PC-9 (cell line): ENCODE data around the gene GBX1. TPM values are rescaled to one million over a fixed set of nuclear protein-coding genes. Genes with fewer than 3 reads are reported as not detected.

Experiments
- BruUV-seq: library from RNA; stranded (reverse); fragments of 400-500 nt; replicated peaks from 2 replicates; lab custom pipeline; 2021; lab: Mats Ljungman, UMichigan
- CTCF ChIA-PET: fragments of 300-600 bp; sonication (Branson Sonifier 250); formaldehyde crosslinking; loops from one replicate; lab custom pipeline; 2022; ENCODE audit warnings: antibody characterized with exemption; lab: Charles Lee
- POLR2A ChIA-PET: fragments of 300-600 bp; sonication (Branson Sonifier 250); formaldehyde crosslinking; loops from one replicate; lab custom pipeline; 2022; ENCODE audit warnings: antibody characterized with exemption; ENCODE audit not compliant: unreplicated experiment; lab: Charles Lee
- DNase-seq, 2 experiments: peaks; one replicate each; pipeline versions ENCODE4 v3.0.0 to v3.0.0-alpha.2; 2015 to 2022; ENCODE audit warnings: mixed read lengths in 1 of 2
- H2AFZ ChIP-seq: fragments of 200-600 bp; sonication (generic); 2 replicates; pipeline ENCODE4 v1.8.1; 2017; ENCODE audit warnings: antibody characterized with exemption
- H3F3A ChIP-seq: fragments of 200-600 bp; sonication (generic); 2 replicates; pipeline ENCODE4 v1.8.1; 2017; ENCODE audit warnings: antibody characterized with exemption, mild to moderate bottlenecking, low read depth; ENCODE audit not compliant: insufficient read depth
- H3K27ac ChIP-seq: fragments of 200-600 bp; sonication (generic); 2 replicates; pipeline ENCODE4 v1.6.1; 2016; ENCODE audit warnings: mixed run types
- H3K27me3 ChIP-seq: fragments of 200-600 bp; sonication (generic); 2 replicates; pipeline ENCODE4 v1.6.1; 2016; ENCODE audit warnings: low read depth, mixed run types; ENCODE audit not compliant: insufficient read depth
- H3K36me3 ChIP-seq: fragments of 200-600 bp; sonication (generic); 2 replicates; pipeline ENCODE4 v1.6.1; 2016; ENCODE audit warnings: low read depth, mixed run types
- H3K4me1 ChIP-seq: fragments of 200-600 bp; sonication (generic); replicated peaks from 2 replicates; pipeline ENCODE4 v1.6.1; 2016; ENCODE audit warnings: mixed run types; ENCODE audit not compliant: insufficient read depth
- H3K4me2 ChIP-seq: fragments of 200-600 bp; sonication (generic); 2 replicates; pipeline ENCODE4 v1.6.1; 2017; ENCODE audit warnings: mixed run types
- H3K4me3 ChIP-seq: fragments of 200-600 bp; sonication (generic); 2 replicates; pipeline ENCODE4 v1.6.1; 2016; ENCODE audit warnings: mixed run types
- H3K79me2 ChIP-seq: fragments of 200-600 bp; sonication (generic); 2 replicates; pipeline ENCODE4 v1.6.1; 2017; ENCODE audit warnings: low read depth, mixed run types
- H3K9me2 ChIP-seq: fragments of 200-600 bp; sonication (generic); 2 replicates; pipeline ENCODE4 v1.8.1; 2017; ENCODE audit warnings: mild to moderate bottlenecking; ENCODE audit not compliant: insufficient read depth
- H3K9me3 ChIP-seq: fragments of 200-600 bp; sonication (generic); 2 replicates; pipeline ENCODE4 v1.8.1; 2016; ENCODE audit warnings: low read depth; ENCODE audit not compliant: insufficient read depth
- H4K20me1 ChIP-seq: fragments of 200-600 bp; sonication (generic); 2 replicates; pipeline ENCODE4 v1.8.1; 2017; ENCODE audit not compliant: insufficient read depth
- EZH2 ChIP-seq: fragments of 200-600 bp; sonication (generic); IDR thresholded peaks from 2 replicates; pipeline ENCODE4 v1.8.0; 2017; ENCODE audit warnings: antibody characterized with exemption, low read depth
- intact Hi-C: fragments of 100-400 bp; cut with micrococcal nuclease; formaldehyde crosslinking; loops from one replicate; pipeline ENCODE4 v1.10.0; 2022; ENCODE audit not compliant: unreplicated experiment
- total RNA-seq: library from RNA; stranded (reverse); gene quantifications from 2 replicates; pipeline ENCODE4 v1.2.3, GENCODE V29; 2021
- TF ChIP-seq, protein P1 (sequence below): fragments of 200-600 bp; sonication (generic); conservative IDR thresholded peaks from 2 replicates; pipeline ENCODE4 v1.6.1; 2017; ENCODE audit warnings: mixed run types, antibody characterized with exemption, mild to moderate bottlenecking, moderate library complexity

The GBX1 gene
- total RNA-seq, 1 experiment from 2014 or later, result not detected

DNA sequence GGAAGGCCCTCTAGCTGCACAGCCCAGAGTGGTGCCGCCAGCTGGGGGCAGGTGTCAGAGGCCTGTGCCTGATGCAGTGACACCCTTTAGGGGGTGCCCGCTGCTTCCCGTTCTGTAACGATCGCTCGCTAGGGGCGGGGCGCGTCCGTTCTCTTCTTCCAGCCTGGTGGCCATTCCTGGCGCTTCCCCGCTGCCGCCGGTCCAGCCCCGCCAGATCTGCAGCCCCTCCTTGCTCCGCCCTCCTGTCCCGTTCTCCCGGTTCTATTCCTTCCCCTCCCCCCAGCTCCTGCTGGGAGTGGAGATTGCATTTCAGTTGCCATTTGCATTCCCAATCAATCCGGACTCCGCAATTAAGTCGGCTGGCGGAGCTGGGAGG is 42.0 kb downstream of the GBX1 start:
- no peak for DNase-seq
- Histone ChIP-seq H2AFZ (no peak overlapping the region), H3K27ac (no peak overlapping the region), H3K9me2 (no peaks in the 10 kb centered on the region), H3K4me2 (no peak overlapping the region), H3K4me3 (no peak overlapping the region), H3K79me2 (no peaks in the 10 kb centered on the region), H4K20me1 (peaks cover 11% of the 10 kb centered on the region), H3K36me3 (no peaks in the 10 kb centered on the region), H3K9me3 (no peaks in the 10 kb centered on the region), H3K4me1 (no peaks in the 10 kb centered on the region), H3F3A (no peaks in the 10 kb centered on the region; the same call in 1 of the 2 replicates), H3K27me3 (no peaks in the 10 kb centered on the region)
- ChIA-PET CTCF (interaction anchor here (0.7 kb wide), 1 partner anchor 13 kb away, joined by 8 read pairs; no protein-coding TSS in a partner anchor), POLR2A (no interaction called here)
- TF ChIP-seq, protein P1, sequence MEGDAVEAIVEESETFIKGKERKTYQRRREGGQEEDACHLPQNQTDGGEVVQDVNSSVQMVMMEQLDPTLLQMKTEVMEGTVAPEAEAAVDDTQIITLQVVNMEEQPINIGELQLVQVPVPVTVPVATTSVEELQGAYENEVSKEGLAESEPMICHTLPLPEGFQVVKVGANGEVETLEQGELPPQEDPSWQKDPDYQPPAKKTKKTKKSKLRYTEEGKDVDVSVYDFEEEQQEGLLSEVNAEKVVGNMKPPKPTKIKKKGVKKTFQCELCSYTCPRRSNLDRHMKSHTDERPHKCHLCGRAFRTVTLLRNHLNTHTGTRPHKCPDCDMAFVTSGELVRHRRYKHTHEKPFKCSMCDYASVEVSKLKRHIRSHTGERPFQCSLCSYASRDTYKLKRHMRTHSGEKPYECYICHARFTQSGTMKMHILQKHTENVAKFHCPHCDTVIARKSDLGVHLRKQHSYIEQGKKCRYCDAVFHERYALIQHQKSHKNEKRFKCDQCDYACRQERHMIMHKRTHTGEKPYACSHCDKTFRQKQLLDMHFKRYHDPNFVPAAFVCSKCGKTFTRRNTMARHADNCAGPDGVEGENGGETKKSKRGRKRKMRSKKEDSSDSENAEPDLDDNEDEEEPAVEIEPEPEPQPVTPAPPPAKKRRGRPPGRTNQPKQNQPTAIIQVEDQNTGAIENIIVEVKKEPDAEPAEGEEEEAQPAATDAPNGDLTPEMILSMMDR, result no peak
- TF ChIP-seq EZH2, result no peak
- no TSS peak for BruUV-seq
- intact Hi-C loops, result no loop called here

DNA sequence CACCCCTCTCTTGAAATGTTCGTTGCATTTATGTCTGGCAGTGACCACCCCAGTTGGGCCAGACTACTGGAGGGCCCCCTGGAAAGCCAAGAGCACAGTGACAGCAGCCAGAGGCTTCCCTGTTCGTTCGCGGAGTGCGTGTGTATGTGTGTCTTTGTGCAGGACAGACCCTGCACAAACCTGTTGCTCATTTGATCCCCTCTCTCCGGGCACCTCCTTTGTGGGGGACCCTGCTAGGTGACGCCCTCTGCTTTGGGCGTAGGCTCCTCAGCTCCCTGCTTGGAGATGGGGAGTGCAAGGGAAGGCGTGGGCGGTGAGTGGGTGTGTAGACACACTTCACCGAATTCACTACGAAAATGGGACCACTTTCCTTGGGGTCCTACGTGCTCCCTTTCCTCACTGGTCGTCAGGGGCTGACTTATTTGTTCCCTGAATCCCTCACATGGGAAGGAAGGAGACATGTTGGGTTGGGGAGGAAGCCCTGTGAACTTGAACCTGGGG is 42.5 kb downstream of the GBX1 start:
- no peaks in the 10 kb centered on the region for H3K36me3 ChIP-seq
- H3K4me3 ChIP-seq, result no peak overlapping the region
- POLR2A ChIA-PET, result no interaction called here
- H3K4me2 ChIP-seq, result no peak overlapping the region
- DNase-seq, result no peak
- intact Hi-C loops, result loop anchor here (1.0 kb wide), 2 partner anchors 47 to 178 kb away; no protein-coding TSS in a partner anchor
- H3K4me1 ChIP-seq, result no peaks in the 10 kb centered on the region
- no peaks in the 10 kb centered on the region for H3K79me2 ChIP-seq
- H3K27me3 ChIP-seq, result no peaks in the 10 kb centered on the region
- H3K9me3 ChIP-seq, result no peaks in the 10 kb centered on the region
- TF ChIP-seq EZH2, result no peak
- TF ChIP-seq, protein P1, result no peak
- CTCF ChIA-PET, result no interaction called here
- no TSS peak for BruUV-seq
- H4K20me1 ChIP-seq, result peaks cover 11% of the 10 kb centered on the region
- no peaks in the 10 kb centered on the region; the same call in 1 of the 2 replicates for H3F3A ChIP-seq
- H2AFZ ChIP-seq, result no peak overlapping the region
- no peaks in the 10 kb centered on the region for H3K9me2 ChIP-seq
- no peak overlapping the region for H3K27ac ChIP-seq

DNA sequence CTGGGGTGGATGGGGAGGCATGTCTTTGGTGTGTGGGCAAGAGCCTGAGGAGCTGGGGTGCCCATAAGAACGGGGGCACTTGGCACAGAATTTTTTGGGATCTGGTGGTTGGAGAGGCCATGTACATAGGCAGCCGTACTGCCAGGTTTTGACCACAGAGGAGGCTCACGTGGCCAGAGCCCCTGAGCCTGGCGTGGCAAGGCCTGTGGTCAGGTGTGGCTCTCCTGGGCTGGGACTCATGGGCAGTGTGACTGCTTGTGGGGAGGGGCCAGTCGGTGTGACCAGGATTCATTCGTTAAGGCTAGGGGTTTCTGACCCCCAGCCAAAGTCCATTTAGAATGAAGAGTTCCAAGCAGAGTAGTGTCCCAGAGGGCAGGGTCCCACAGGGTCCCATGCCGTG is 43.0 kb downstream of the GBX1 start:
- Histone ChIP-seq H2AFZ (no peak overlapping the region), H3F3A (no peaks in the 10 kb centered on the region; the same call in 1 of the 2 replicates), H3K9me3 (no peaks in the 10 kb centered on the region), H3K79me2 (no peaks in the 10 kb centered on the region), H3K4me3 (no peak overlapping the region), H3K27me3 (no peaks in the 10 kb centered on the region), H3K27ac (no peak overlapping the region), H3K9me2 (no peaks in the 10 kb centered on the region), H3K36me3 (no peaks in the 10 kb centered on the region), H4K20me1 (peaks cover 11% of the 10 kb centered on the region), H3K4me2 (no peak overlapping the region), H3K4me1 (no peaks in the 10 kb centered on the region)
- CTCF ChIA-PET, result interaction anchor here (1.0 kb wide), 2 partner anchors 33 to 103 kb away, joined by 3 to 4 read pairs; partner anchors contain the start of gene ABCF2
- TF ChIP-seq EZH2, result no peak
- TF ChIP-seq, protein P1, result no peak
- no peak for DNase-seq
- no TSS peak for BruUV-seq
- POLR2A ChIA-PET, result interaction anchor here (0.5 kb wide), 1 partner anchor 833 kb away, joined by 3 read pairs; no protein-coding TSS in a partner anchor
- intact Hi-C loops, result loop anchor here (1.0 kb wide), 2 partner anchors 48 to 179 kb away; no protein-coding TSS in a partner anchor
